ENCODE data around the gene NUP85.

Gene NUP85

GRCh38 chr17:75188614-75189013 lies 16.9 kb upstream of the NUP85 start:
- no peak for TF ChIP-seq CTCF (IDR thresholded peaks at IDR 0.05)

- TF ChIP-seq CTCF (IDR thresholded peaks at IDR 0.05), result no peak
Measured at GRCh38 chr17:75191584-75191983, 13.9 kb upstream of the NUP85 start.

- TF ChIP-seq CTCF (IDR thresholded peaks at IDR 0.05), result no peak
Measured at GRCh38 chr17:75194879-75195278, 10.6 kb upstream of the NUP85 start.

- TF ChIP-seq CTCF (IDR thresholded peaks at IDR 0.05), result no peak
Measured at GRCh38 chr17:75199886-75200618, 5.4 kb upstream of the NUP85 start.

GRCh38 chr17:75205793-75206163 lies 299 bp downstream of the NUP85 start:
- TF ChIP-seq CTCF (IDR thresholded peaks at IDR 0.05), result no peak

GRCh38 chr17:75207760-75208159 lies 2.3 kb downstream of the NUP85 start:
- no peak for TF ChIP-seq CTCF (IDR thresholded peaks at IDR 0.05)

GRCh38 chr17:75208161-75208560 lies 2.7 kb downstream of the NUP85 start:
- TF ChIP-seq CTCF (IDR thresholded peaks at IDR 0.05), result no peak

- no peak for TF ChIP-seq CTCF (IDR thresholded peaks at IDR 0.05)
Measured at GRCh38 chr17:75209061-75209460, 3.6 kb downstream of the NUP85 start.

Measured in LNCAP (cell line).